ENCODE measurements around the gene PCLO. TPM values are rescaled to one million over a fixed set of nuclear protein-coding genes. Genes with fewer than 3 reads are reported as not detected.

Gene PCLO
- polyA plus RNA-seq, 1 donor (not counting 4 experiments of a cell fraction or from before 2014, with no cell fraction given) = 1.8 TPM

- Histone ChIP-seq H3K4me3 (ENCODE audit: control insufficient read depth in 2 of 3, extremely low read depth in 1 of 3, insufficient read depth in 2 of 3, low read depth in 1 of 3, low read length in 3 of 3) (no peak overlapping the region), H3K27me3 (ENCODE audit: control insufficient read depth, extremely low read depth, insufficient read depth, low read length) (no peaks in the 10 kb centered on the region), H3K9me3 (ENCODE audit: control insufficient read depth, low read depth, low read length) (no peaks in the 10 kb centered on the region), H3K36me3 (ENCODE audit: control insufficient read depth in 2 of 2, extremely low read depth in 1 of 2, insufficient read depth in 2 of 2, low read length in 2 of 2) (no peaks in the 10 kb centered on the region), H3K9me1 (ENCODE audit: control insufficient read depth, extremely low read depth, insufficient read depth, low read length) (no peaks in the 10 kb centered on the region), H3K4me1 (ENCODE audit: control insufficient read depth, extremely low read depth, insufficient read depth, low read length) (no peaks in the 10 kb centered on the region), H3K9ac (ENCODE audit: control insufficient read depth, extremely low read depth, insufficient read depth, low read length) (no peak overlapping the region), H3K79me2 (ENCODE audit: control insufficient read depth, insufficient read depth, low read length) (no peaks in the 10 kb centered on the region), H3K27ac (ENCODE audit: control insufficient read depth, insufficient read depth, low read length) (no peak overlapping the region), H2AFZ (ENCODE audit: control insufficient read depth, low read length) (no peak overlapping the region), H4K20me1 (ENCODE audit: control insufficient read depth, extremely low read depth, insufficient read depth, low read length) (no peaks in the 10 kb centered on the region), H3K4me2 (ENCODE audit: control insufficient read depth, extremely low read depth, insufficient read depth, low read depth, low read length) (no peak overlapping the region)
- FAIRE-seq = no peak
- TF ChIP-seq CTCF (optimal IDR thresholded peaks at IDR 0.05 in 1 of 3, IDR thresholded peaks at IDR 0.05 in 1 of 3, conservative IDR thresholded peaks at IDR 0.05 in 1 of 3; ENCODE audit: extremely low read depth in 1 of 3, insufficient read depth in 2 of 3, low read length in 3 of 3) (no peak), EZH2 (IDR thresholded peaks at IDR 0.05; ENCODE audit: low read length) (no peak)
- no peak for DNase-seq (ENCODE audit: low read depth, low spot score)
- dilution Hi-C loops (cut with MboI; ENCODE audit: extremely low pct_ligation_motif_present, low sequenced_read_pairs) = no loop called here
Measured at GRCh38 chr7:82865856-82866255, 296.8 kb downstream of the PCLO start.

GRCh38 chr7:82859106-82859850 lies 303.4 kb downstream of the PCLO start:
- H3K4me3 ChIP-seq (ENCODE audit: control insufficient read depth in 2 of 3, extremely low read depth in 1 of 3, insufficient read depth in 2 of 3, low read depth in 1 of 3, low read length in 3 of 3) = no peak overlapping the region
- no peaks in the 10 kb centered on the region for H3K79me2 ChIP-seq (ENCODE audit: control insufficient read depth, insufficient read depth, low read length)
- no peak for DNase-seq (ENCODE audit: low read depth, low spot score)
- no peak overlapping the region for H3K4me2 ChIP-seq (ENCODE audit: control insufficient read depth, extremely low read depth, insufficient read depth, low read depth, low read length)
- H3K9ac ChIP-seq (ENCODE audit: control insufficient read depth, extremely low read depth, insufficient read depth, low read length) = no peak overlapping the region
- no peak overlapping the region for H3K27ac ChIP-seq (ENCODE audit: control insufficient read depth, insufficient read depth, low read length)
- H3K9me3 ChIP-seq (ENCODE audit: control insufficient read depth, low read depth, low read length) = no peaks in the 10 kb centered on the region
- TF ChIP-seq EZH2 (IDR thresholded peaks at IDR 0.05; ENCODE audit: low read length) (no peak), CTCF (optimal IDR thresholded peaks at IDR 0.05 in 1 of 3, IDR thresholded peaks at IDR 0.05 in 1 of 3, conservative IDR thresholded peaks at IDR 0.05 in 1 of 3; ENCODE audit: extremely low read depth in 1 of 3, insufficient read depth in 2 of 3, low read length in 3 of 3) (no peak)
- H2AFZ ChIP-seq (ENCODE audit: control insufficient read depth, low read length) = peak overlapping the region; percentile 18
- no peaks in the 10 kb centered on the region for H3K36me3 ChIP-seq (ENCODE audit: control insufficient read depth in 2 of 2, extremely low read depth in 1 of 2, insufficient read depth in 2 of 2, low read length in 2 of 2)
- H3K9me1 ChIP-seq (ENCODE audit: control insufficient read depth, extremely low read depth, insufficient read depth, low read length) = no peaks in the 10 kb centered on the region
- dilution Hi-C loops (cut with MboI; ENCODE audit: extremely low pct_ligation_motif_present, low sequenced_read_pairs) = no loop called here
- no peak for FAIRE-seq
- H3K4me1 ChIP-seq (ENCODE audit: control insufficient read depth, extremely low read depth, insufficient read depth, low read length) = no peaks in the 10 kb centered on the region
- no peaks in the 10 kb centered on the region for H4K20me1 ChIP-seq (ENCODE audit: control insufficient read depth, extremely low read depth, insufficient read depth, low read length)
- no peaks in the 10 kb centered on the region for H3K27me3 ChIP-seq (ENCODE audit: control insufficient read depth, extremely low read depth, insufficient read depth, low read length)

Measured in keratinocyte (primary cell).